ENCODE results near the gene RCAN1. TPM values are rescaled to one million over a fixed set of nuclear protein-coding genes. Genes with fewer than 3 reads are reported as not detected.

Gene RCAN1
- total RNA-seq, 1 experiment from 2014 or later: 5.4 TPM

- POLR2A ChIA-PET (ENCODE audit: low non-redundant PET): no interaction called here
These were observed 71.9 kb downstream of the RCAN1 start for GRCh38 chr21:34543017-34543416.

DNA sequence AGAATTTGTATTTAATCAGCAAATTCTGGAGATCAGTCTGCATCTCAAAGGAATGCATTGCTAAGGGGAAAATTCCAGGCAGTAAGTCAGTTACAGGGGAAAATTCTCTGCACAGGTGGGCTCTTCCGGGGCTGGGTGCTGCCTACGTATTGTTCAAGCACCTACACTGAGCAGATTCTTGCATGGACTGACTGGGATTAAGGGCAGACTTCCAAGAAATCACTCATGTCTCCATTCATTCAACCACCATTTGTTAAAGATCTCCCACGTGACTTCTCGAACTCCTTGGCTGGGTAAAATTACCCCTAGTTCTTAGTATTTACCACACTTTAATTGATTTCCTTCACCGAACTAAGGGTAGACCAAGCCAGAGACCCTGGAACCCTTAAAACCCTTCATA is 74.7 kb downstream of the RCAN1 start:
- H3K4me1 ChIP-seq (ENCODE audit: insufficient read depth, low read length, poor library complexity, severe bottlenecking): no peaks in the 10 kb centered on the region
- H3K4me3 ChIP-seq (ENCODE audit: low read depth, low read length, poor library complexity, severe bottlenecking): no peak overlapping the region
- no TSS peak for BruUV-seq (replicated peaks)
- H3K9me3 ChIP-seq (ENCODE audit: low read depth, low read length, poor library complexity, severe bottlenecking): no peaks in the 10 kb centered on the region
- intact Hi-C loops (cut with micrococcal nuclease; ENCODE audit: unreplicated experiment): no loop called here
- no peak for DNase-seq (ENCODE audit: low spot score)
- POLR2A ChIA-PET (ENCODE audit: low non-redundant PET): no interaction called here
- CTCF ChIA-PET: no interaction called here
- no peaks in the 10 kb centered on the region for H3K27me3 ChIP-seq (replicated peaks; ENCODE audit: insufficient read depth, low read depth, low read length, poor library complexity)
- TF ChIP-seq EZH2 (IDR thresholded peaks at IDR 0.05; ENCODE audit: borderline replicate concordance, low read depth, low read length, poor library complexity, severe bottlenecking): no peak
- TF ChIP-seq, protein P1, sequence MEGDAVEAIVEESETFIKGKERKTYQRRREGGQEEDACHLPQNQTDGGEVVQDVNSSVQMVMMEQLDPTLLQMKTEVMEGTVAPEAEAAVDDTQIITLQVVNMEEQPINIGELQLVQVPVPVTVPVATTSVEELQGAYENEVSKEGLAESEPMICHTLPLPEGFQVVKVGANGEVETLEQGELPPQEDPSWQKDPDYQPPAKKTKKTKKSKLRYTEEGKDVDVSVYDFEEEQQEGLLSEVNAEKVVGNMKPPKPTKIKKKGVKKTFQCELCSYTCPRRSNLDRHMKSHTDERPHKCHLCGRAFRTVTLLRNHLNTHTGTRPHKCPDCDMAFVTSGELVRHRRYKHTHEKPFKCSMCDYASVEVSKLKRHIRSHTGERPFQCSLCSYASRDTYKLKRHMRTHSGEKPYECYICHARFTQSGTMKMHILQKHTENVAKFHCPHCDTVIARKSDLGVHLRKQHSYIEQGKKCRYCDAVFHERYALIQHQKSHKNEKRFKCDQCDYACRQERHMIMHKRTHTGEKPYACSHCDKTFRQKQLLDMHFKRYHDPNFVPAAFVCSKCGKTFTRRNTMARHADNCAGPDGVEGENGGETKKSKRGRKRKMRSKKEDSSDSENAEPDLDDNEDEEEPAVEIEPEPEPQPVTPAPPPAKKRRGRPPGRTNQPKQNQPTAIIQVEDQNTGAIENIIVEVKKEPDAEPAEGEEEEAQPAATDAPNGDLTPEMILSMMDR (conservative IDR thresholded peaks at IDR 0.05; ENCODE audit: low read depth, low read length): no peak
- no peak overlapping the region for H3K27ac ChIP-seq (ENCODE audit: low read depth, low read length, poor library complexity, severe bottlenecking)
- H3K36me3 ChIP-seq (ENCODE audit: insufficient read depth, low read length, poor library complexity, severe bottlenecking): no peaks in the 10 kb centered on the region

More at GRCh38 chr21:34543017-34543416, 71.9 kb downstream of the RCAN1 start:
- Histone ChIP-seq H3K27me3 (replicated peaks; ENCODE audit: insufficient read depth, low read depth, low read length, poor library complexity) (no peaks in the 10 kb centered on the region), H3K4me1 (ENCODE audit: insufficient read depth, low read length, poor library complexity, severe bottlenecking) (no peaks in the 10 kb centered on the region), H3K36me3 (ENCODE audit: insufficient read depth, low read length, poor library complexity, severe bottlenecking) (no peaks in the 10 kb centered on the region), H3K9me3 (ENCODE audit: low read depth, low read length, poor library complexity, severe bottlenecking) (no peaks in the 10 kb centered on the region), H3K4me3 (ENCODE audit: low read depth, low read length, poor library complexity, severe bottlenecking) (no peak overlapping the region), H3K27ac (ENCODE audit: low read depth, low read length, poor library complexity, severe bottlenecking) (no peak overlapping the region)
- BruUV-seq (replicated peaks): no TSS peak
- DNase-seq (ENCODE audit: low spot score): no peak
- CTCF ChIA-PET: no interaction called here
- TF ChIP-seq, protein P1 (conservative IDR thresholded peaks at IDR 0.05; ENCODE audit: low read depth, low read length): no peak
- TF ChIP-seq EZH2 (IDR thresholded peaks at IDR 0.05; ENCODE audit: borderline replicate concordance, low read depth, low read length, poor library complexity, severe bottlenecking): no peak
- intact Hi-C loops (cut with micrococcal nuclease; ENCODE audit: unreplicated experiment): no loop called here

- BruUV-seq (replicated peaks): no TSS peak
- no peak overlapping the region for H3K27ac ChIP-seq (ENCODE audit: low read depth, low read length, poor library complexity, severe bottlenecking)
- intact Hi-C loops (cut with micrococcal nuclease; ENCODE audit: unreplicated experiment): no loop called here
- no peak overlapping the region for H3K4me3 ChIP-seq (ENCODE audit: low read depth, low read length, poor library complexity, severe bottlenecking)
- no peaks in the 10 kb centered on the region for H3K36me3 ChIP-seq (ENCODE audit: insufficient read depth, low read length, poor library complexity, severe bottlenecking)
- POLR2A ChIA-PET (ENCODE audit: low non-redundant PET): no interaction called here
- CTCF ChIA-PET: no interaction called here
- DNase-seq (ENCODE audit: low spot score): no peak
- no peaks in the 10 kb centered on the region for H3K27me3 ChIP-seq (replicated peaks; ENCODE audit: insufficient read depth, low read depth, low read length, poor library complexity)
- H3K9me3 ChIP-seq (ENCODE audit: low read depth, low read length, poor library complexity, severe bottlenecking): no peaks in the 10 kb centered on the region
- TF ChIP-seq EZH2 (IDR thresholded peaks at IDR 0.05; ENCODE audit: borderline replicate concordance, low read depth, low read length, poor library complexity, severe bottlenecking): no peak
- TF ChIP-seq, protein P1 (conservative IDR thresholded peaks at IDR 0.05; ENCODE audit: low read depth, low read length): no peak
- H3K4me1 ChIP-seq (ENCODE audit: insufficient read depth, low read length, poor library complexity, severe bottlenecking): no peaks in the 10 kb centered on the region
These were observed 77.1 kb downstream of the RCAN1 start for GRCh38 chr21:34537838-34538237.
